ENCODE data around the gene ADAMTS8.

The ADAMTS8 gene

DNA sequence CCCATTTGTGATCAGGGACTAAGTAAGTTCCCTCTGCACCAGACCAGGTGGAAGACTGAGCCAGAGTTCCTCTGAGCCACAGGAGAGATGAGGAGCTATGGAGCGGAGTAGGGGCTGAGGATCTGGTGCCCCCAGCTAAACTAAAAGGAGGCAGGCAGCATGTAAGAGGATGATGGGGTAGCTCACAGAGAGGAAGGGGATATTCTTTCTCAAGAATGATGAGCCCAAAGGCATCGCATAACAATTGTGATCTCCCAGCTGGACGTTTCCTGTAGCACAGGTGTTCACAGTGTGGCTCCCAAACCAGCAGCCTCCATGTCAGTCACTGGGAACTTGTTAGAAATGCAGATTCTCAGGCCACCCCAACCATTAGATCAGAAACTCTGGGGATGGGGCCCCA, 24.4 kb downstream of the ADAMTS8 start:
- in situ Hi-C loops (cut with MboI; ENCODE audit: low sequenced_read_pairs): loop anchor here (25.0 kb wide), 1 partner anchor 192 kb away; no protein-coding TSS in a partner anchor

GRCh38 chr11:130403271-130403804, 25.1 kb downstream of the ADAMTS8 start:
- in situ Hi-C loops (cut with MboI; ENCODE audit: low sequenced_read_pairs): loop anchor here (25.0 kb wide), 1 partner anchor 191 kb away; no protein-coding TSS in a partner anchor

DNA sequence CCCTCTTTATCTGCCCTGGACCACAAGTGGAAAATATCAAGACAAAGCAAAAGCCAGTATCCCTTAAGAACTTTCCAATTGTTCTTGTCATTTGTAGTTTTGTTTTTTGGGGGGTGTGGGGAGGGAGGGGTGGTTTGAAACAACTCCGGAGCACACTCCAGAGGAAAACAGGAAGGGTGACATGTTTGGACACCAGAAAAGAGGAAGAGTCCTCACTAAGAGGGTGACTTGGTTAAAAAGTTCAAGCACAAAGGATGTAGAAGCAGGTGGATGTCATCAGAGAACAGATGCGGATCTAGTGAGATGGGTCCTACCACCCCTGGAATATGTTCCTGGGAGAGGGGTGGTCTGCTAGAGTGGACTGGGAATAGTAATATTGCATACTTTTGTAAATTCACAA, 25.8 kb downstream of the ADAMTS8 start:
- in situ Hi-C loops (cut with MboI; ENCODE audit: low sequenced_read_pairs): loop anchor here (25.0 kb wide), 1 partner anchor 190 kb away; no protein-coding TSS in a partner anchor

- in situ Hi-C loops (cut with MboI; ENCODE audit: low sequenced_read_pairs): loop anchor here (25.0 kb wide), 1 partner anchor 189 kb away; no protein-coding TSS in a partner anchor
Observed at GRCh38 chr11:130400781-130401483, 27.5 kb downstream of the ADAMTS8 start.

- in situ Hi-C loops (cut with MboI; ENCODE audit: low sequenced_read_pairs): no loop called here
Observed at GRCh38 chr11:130399196-130399595, 29.2 kb downstream of the ADAMTS8 start.

DNA sequence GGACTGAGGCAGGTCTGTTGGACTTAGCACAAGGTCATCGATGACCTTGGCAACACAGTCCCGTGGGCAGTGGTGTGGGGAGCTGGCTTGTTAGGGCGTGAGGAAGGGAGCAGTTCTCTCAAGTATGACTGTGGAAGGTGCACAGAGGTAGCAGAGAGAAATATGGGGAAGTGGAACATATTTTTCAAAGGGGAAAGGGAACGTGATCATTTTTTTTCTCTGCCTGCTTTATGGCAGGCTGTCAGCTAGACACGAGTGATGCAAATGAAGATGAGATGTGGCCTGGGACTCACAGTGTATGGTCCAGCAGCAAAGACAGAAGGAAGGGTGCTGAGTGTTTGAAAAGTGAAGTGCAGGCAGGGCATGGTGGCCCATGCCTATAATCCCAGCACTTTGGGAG, 30.6 kb downstream of the ADAMTS8 start:
- in situ Hi-C loops (cut with MboI; ENCODE audit: low sequenced_read_pairs): no loop called here

DNA sequence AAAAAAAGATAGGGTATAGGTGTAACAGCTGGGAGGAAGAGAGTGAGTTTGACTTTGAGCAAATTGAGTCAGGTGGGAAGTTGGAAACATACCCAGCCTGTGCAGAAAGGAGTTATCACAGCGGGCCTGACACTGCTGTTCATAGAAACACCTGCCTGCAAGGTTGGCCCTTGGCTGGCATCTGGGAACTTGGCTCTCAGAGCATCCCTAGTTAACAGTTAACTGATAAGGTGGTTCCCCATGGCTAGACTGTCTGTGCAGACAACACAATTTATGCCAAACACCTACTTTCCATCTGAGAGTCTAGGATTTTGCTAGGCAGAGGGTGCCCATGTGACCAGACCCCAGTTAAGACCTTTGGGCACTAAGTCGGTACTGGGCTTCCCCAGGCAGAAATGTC, 31.4 kb downstream of the ADAMTS8 start:
- in situ Hi-C loops (cut with MboI; ENCODE audit: low sequenced_read_pairs): no loop called here

DNA sequence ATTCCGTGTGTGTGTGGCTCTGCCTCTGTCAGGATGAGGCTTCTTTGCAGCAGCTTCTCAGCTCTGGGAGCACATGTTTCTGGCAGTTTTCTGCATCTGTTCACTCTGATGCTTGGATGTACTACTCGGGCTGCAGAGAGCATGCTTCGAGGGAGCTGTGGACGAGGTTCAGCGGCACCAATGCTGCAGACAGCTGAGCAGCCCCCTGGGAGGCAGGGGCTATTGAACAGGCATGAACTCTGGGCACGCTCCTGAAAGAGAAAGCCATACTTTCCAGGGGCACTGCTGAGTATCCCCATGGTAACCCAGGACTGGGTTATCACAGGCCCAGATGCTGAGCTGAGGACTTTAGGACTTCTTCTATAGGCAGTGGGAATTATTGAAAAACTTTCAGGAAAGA, 33.8 kb downstream of the ADAMTS8 start:
- in situ Hi-C loops (cut with MboI; ENCODE audit: low sequenced_read_pairs): no loop called here

GRCh38 chr11:130391711-130392110, 36.7 kb downstream of the ADAMTS8 start:
- in situ Hi-C loops (cut with MboI; ENCODE audit: low sequenced_read_pairs): no loop called here

DNA sequence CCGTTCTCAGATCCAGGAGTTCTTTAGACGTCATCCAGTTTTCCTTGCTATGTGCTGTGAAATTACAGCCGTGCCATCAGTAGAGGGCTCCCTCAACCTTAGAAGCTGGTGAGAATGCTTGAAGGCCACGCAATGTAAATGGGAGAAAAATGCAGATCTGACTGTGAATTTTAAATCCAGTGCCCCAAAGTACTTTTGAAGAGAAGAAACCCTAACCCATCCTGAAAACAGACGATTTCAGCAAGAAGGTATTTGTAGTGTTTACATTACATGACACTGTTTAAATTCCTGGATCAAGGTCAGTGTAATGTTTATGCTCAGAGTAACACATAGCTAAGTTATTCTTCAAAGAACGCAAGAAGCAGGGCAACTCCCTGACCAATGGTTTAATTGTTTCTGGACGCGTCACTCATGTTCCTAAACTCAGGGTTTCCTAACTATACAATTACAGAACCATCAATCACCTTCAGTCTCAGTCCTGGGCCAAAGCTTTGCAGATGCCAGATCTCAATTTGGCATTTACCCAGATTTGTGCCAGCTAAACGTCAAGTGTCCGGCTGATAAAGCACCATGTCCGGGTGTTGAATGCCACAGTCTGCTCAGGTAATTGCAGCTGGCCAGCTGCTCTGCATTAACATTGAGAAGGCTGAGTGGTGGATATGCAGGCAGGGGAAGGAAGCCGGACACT, 38.2 kb downstream of the ADAMTS8 start:
- in situ Hi-C loops (cut with MboI; ENCODE audit: low sequenced_read_pairs): no loop called here

DNA sequence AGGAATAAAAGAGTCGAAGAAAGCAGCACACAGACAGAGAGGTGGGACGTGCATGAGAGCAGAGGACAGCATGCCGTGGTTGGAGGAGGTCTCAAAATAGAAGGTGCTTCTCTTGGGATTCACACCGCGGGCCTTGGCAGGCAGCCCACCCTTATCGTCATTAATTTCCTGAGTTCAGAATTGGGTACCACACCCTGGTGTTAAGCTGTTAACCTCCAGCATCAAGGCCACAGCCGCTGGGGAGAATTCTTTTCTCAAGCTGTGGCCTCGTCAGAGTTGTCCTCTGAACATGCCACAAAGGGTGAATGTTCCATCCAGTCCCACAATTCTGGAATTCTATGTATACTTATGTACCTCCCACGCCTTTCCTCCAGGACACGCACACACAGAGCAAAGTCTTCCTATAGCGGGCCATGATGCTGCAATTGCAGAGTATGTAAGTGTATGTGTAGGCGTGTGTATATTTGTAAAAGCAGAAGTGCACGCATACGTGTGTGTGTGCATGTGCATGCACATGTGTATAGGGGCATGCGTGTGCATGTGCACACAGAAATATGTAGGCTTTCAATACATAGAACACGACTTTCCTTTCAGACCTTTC, 39.0 kb downstream of the ADAMTS8 start:
- in situ Hi-C loops (cut with MboI; ENCODE audit: low sequenced_read_pairs): no loop called here

DNA sequence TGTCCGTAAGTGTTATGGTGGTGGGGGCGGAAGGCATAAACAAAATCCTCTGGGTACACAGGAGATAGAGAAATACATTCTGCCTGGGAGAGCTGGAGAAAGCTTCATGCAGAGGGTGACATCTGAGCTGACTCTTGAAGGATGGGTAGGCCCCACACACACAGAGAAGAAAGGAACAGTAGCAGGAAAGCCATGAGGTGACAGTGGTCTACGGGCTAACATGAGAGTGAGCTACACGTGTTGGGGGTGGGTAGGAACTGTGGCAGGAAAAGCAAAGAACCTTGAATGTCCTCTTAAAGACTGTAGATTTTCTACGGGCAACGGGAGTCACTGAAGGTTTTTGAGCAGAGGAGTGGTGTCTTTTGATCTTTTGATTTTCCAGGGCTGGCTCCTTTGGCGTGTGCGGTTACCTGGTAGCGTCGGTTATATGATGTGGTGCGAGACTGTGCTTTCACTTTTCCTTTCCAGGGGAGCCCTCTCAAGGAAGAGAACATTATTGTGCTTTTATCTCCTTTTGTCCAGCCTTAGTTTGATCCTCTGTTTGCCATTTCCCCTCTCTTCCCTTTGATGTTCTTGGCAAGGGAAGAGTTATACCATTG, 39.7 kb downstream of the ADAMTS8 start:
- in situ Hi-C loops (cut with MboI; ENCODE audit: low sequenced_read_pairs): no loop called here

- in situ Hi-C loops (cut with MboI; ENCODE audit: low sequenced_read_pairs): no loop called here
Observed at GRCh38 chr11:130386056-130386455, 42.4 kb downstream of the ADAMTS8 start.

GRCh38 chr11:130383344-130384211, 44.8 kb downstream of the ADAMTS8 start:
- in situ Hi-C loops (cut with MboI; ENCODE audit: low sequenced_read_pairs): no loop called here

DNA sequence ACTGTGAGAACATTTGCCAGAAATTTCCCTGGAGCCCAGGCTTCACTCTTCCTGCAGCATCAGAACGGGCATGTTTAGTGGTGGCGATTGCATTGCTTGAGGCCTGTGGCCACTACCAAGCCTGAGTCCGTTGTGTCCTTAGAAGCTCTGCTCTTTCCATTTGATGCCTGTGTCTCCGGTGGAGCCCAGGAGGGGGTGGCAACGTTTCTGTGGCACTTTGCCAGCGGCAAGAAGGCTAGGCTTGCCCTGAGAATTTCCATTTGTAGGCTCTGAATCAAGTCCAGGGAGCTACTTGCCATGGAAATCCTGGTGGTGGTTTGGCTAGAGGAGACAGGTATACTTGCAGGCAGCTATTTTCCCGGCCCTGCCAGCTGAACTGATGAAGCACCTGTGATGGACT, 47.1 kb downstream of the ADAMTS8 start:
- in situ Hi-C loops (cut with MboI; ENCODE audit: low sequenced_read_pairs): no loop called here

- in situ Hi-C loops (cut with MboI; ENCODE audit: low sequenced_read_pairs): no loop called here
Observed at GRCh38 chr11:130380778-130381177, 47.6 kb downstream of the ADAMTS8 start.

- in situ Hi-C loops (cut with MboI; ENCODE audit: low sequenced_read_pairs): no loop called here
Observed at GRCh38 chr11:130379276-130379675, 49.1 kb downstream of the ADAMTS8 start.

GRCh38 chr11:130370845-130371590, 57.4 kb downstream of the ADAMTS8 start:
- in situ Hi-C loops (cut with MboI; ENCODE audit: low sequenced_read_pairs): no loop called here

DNA sequence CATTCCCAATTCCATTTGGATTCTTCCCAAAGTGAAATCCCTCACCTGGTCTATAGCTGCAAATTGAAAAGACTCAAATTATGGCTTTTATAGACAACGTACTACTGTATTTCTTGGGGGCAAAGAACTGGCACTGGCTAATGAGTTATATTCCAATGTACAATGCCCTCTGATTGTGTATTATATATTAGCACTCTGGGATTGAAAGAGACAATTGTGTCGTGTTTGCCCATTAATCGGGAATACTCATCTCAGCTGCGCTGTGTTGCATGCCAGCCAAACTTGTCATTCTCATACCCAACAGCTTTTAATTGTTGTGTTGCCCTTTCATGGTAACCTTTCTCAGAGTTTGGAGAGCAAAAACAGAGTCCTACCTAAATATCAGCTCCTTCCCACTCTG, 58.7 kb downstream of the ADAMTS8 start:
- in situ Hi-C loops (cut with MboI; ENCODE audit: low sequenced_read_pairs): no loop called here

Data from HL-60/S4 treated with retinoic acid at 250 ng/mL for 4 days and 3 days (cell line).